Stomach smooth muscle (tissue), 2 donors: ENCODE results near the gene C11orf65.
"Not testable (repeated sequence)": the region's sequence is repeated elsewhere in the genome, so short reads cannot be mapped to it uniquely, and the experiment has no call there.

Source experiments
- H3K27ac ChIP-seq: one replicate; pipeline ENCODE4 v1.7.0; 2013; ENCODE audit warnings: mild to moderate bottlenecking, low read length, inconsistent platforms
- H3K27me3 ChIP-seq, 2 donors: one replicate each; pipeline ENCODE4 v1.7.0; 2013; ENCODE audit warnings: low read length in 2 of 2; ENCODE audit not compliant: insufficient read depth in 2 of 2, control insufficient read depth in 1 of 2
- H3K36me3 ChIP-seq, 2 donors: one replicate each; pipeline ENCODE4 v1.7.0; 2013; ENCODE audit warnings: low read length in 2 of 2; ENCODE audit not compliant: control insufficient read depth in 2 of 2, insufficient read depth in 2 of 2
- H3K4me1 ChIP-seq: one replicate; pipeline ENCODE4 v1.7.0; 2013; ENCODE audit warnings: low read length; ENCODE audit not compliant: control insufficient read depth, insufficient read depth
- H3K4me3 ChIP-seq, 2 donors: one replicate each; pipeline ENCODE4 v1.7.0; 2013; ENCODE audit warnings: low read length in 2 of 2
- H3K9ac ChIP-seq, 2 donors: one replicate each; pipeline ENCODE4 v1.7.0; 2013; ENCODE audit warnings: low read length in 2 of 2, mild to moderate bottlenecking in 1 of 2
- H3K9me3 ChIP-seq, 2 donors: one replicate each; pipeline ENCODE4 v1.7.0; 2013; ENCODE audit warnings: low read length in 2 of 2; ENCODE audit not compliant: control insufficient read depth in 2 of 2
- donor health status: healthy.
- donor health status: Pancreatic carcinoma.

C11orf65 gene

GRCh38 chr11:108472681-108473080 is 5.4 kb upstream of the C11orf65 start:
- H3K9ac ChIP-seq = no peak overlapping the region
- H3K4me1 ChIP-seq = no peaks in the 10 kb centered on the region
- H3K4me3 ChIP-seq = no peak overlapping the region
- no peaks in the 10 kb centered on the region for H3K27me3 ChIP-seq
- H3K9me3 ChIP-seq = no peaks in the 10 kb centered on the region
- no peak overlapping the region for H3K27ac ChIP-seq
- peaks cover 11 to 16% of the 10 kb centered on the region in 2 donors for H3K36me3 ChIP-seq

GRCh38 chr11:108468478-108468864 is 1.1 kb upstream of the C11orf65 start:
- no peaks in the 10 kb centered on the region for H3K36me3 ChIP-seq

GRCh38 chr11:108466405-108466804 is 924 bp downstream of the C11orf65 start:
- Histone ChIP-seq H3K9me3 (no peaks in the 10 kb centered on the region), H3K9ac (peak overlapping the region; percentile 99 to 100), H3K36me3 (no peaks in the 10 kb centered on the region), H3K27me3 (no peaks in the 10 kb centered on the region), H3K4me3 (peak overlapping the region; percentile 90 to 94), H3K27ac (peak overlapping the region; percentile 100), H3K4me1 (no peaks in the 10 kb centered on the region)

More at GRCh38 chr11:108468478-108468864, 1.1 kb upstream of the C11orf65 start:
- H3K27me3 ChIP-seq = no peaks in the 10 kb centered on the region
- H3K4me3 ChIP-seq = no peak overlapping the region
- H3K9me3 ChIP-seq = no peaks in the 10 kb centered on the region
- H3K4me1 ChIP-seq = no peaks in the 10 kb centered on the region
- H3K9ac ChIP-seq = no peak overlapping the region
- no peak overlapping the region for H3K27ac ChIP-seq

- no peak overlapping the region for H3K9ac ChIP-seq
- H3K9me3 ChIP-seq = no peaks in the 10 kb centered on the region
- H3K27ac ChIP-seq = no peak overlapping the region
- no peaks in the 10 kb centered on the region for H3K36me3 ChIP-seq
- no peaks in the 10 kb centered on the region for H3K27me3 ChIP-seq
- no peak overlapping the region for H3K4me3 ChIP-seq
- no peaks in the 10 kb centered on the region for H3K4me1 ChIP-seq
Observed at GRCh38 chr11:108453207-108453835, 14.0 kb downstream of the C11orf65 start.

- not testable (repeated sequence) for H3K36me3 ChIP-seq, H3K27ac ChIP-seq, H3K9me3 ChIP-seq, H3K4me1 ChIP-seq, H3K27me3 ChIP-seq, H3K9ac ChIP-seq, H3K4me3 ChIP-seq
Observed at GRCh38 chr11:108441445-108441844, 25.9 kb downstream of the C11orf65 start.

- no peaks in the 10 kb centered on the region for H3K27me3 ChIP-seq
- H3K27ac ChIP-seq = no peak overlapping the region
- no peaks in the 10 kb centered on the region for H3K4me1 ChIP-seq
- H3K9me3 ChIP-seq = peaks cover 4 to 5% of the 10 kb centered on the region in 2 donors
- H3K9ac ChIP-seq = no peak overlapping the region
- no peak overlapping the region for H3K4me3 ChIP-seq
- H3K36me3 ChIP-seq = no peaks in the 10 kb centered on the region
Observed at GRCh38 chr11:108436594-108436993, 30.7 kb downstream of the C11orf65 start.

GRCh38 chr11:108435066-108435465 is 32.3 kb downstream of the C11orf65 start:
- Histone ChIP-seq H3K9me3 (no peaks in the 10 kb centered on the region), H3K4me1 (no peaks in the 10 kb centered on the region), H3K27me3 (no peaks in the 10 kb centered on the region), H3K9ac (no peak overlapping the region), H3K4me3 (no peak overlapping the region), H3K27ac (no peak overlapping the region), H3K36me3 (no peaks in the 10 kb centered on the region)

GRCh38 chr11:108432783-108433182 is 34.5 kb downstream of the C11orf65 start:
- H3K27me3 ChIP-seq = no peaks in the 10 kb centered on the region
- H3K36me3 ChIP-seq = no peaks in the 10 kb centered on the region
- H3K9ac ChIP-seq = no peak overlapping the region
- H3K27ac ChIP-seq = no peak overlapping the region
- no peak overlapping the region for H3K4me3 ChIP-seq
- H3K4me1 ChIP-seq = no peaks in the 10 kb centered on the region
- no peaks in the 10 kb centered on the region for H3K9me3 ChIP-seq

- H3K9me3 ChIP-seq = no peaks in the 10 kb centered on the region
- H3K4me1 ChIP-seq = no peaks in the 10 kb centered on the region
- no peak overlapping the region for H3K9ac ChIP-seq
- no peak overlapping the region for H3K4me3 ChIP-seq
- H3K27ac ChIP-seq = no peak overlapping the region
- no peaks in the 10 kb centered on the region for H3K27me3 ChIP-seq
- no peaks in the 10 kb centered on the region for H3K36me3 ChIP-seq
Observed at GRCh38 chr11:108431997-108432396, 35.3 kb downstream of the C11orf65 start.

- Histone ChIP-seq H3K4me3 (no peak overlapping the region), H3K27ac (no peak overlapping the region), H3K4me1 (no peaks in the 10 kb centered on the region), H3K9ac (no peak overlapping the region), H3K36me3 (no peaks in the 10 kb centered on the region), H3K9me3 (no peaks in the 10 kb centered on the region), H3K27me3 (no peaks in the 10 kb centered on the region)
Observed at GRCh38 chr11:108431370-108431769, 36.0 kb downstream of the C11orf65 start.

- not testable (repeated sequence) for H3K9me3 ChIP-seq, H3K4me1 ChIP-seq, H3K4me3 ChIP-seq, H3K27ac ChIP-seq, H3K36me3 ChIP-seq, H3K27me3 ChIP-seq, H3K9ac ChIP-seq
Observed at GRCh38 chr11:108417551-108417950, 49.8 kb downstream of the C11orf65 start.
